DND-41 (cell line): ENCODE measurements around the gene CLMP.

Source experiments
- CTCF ChIP-seq: IDR thresholded peaks from 2 replicates; pipeline ENCODE4 v1.5.1; 2012; ENCODE audit warnings: borderline replicate concordance, low read length, moderate library complexity, mild to moderate bottlenecking; ENCODE audit not compliant: poor library complexity, severe bottlenecking; ENCODE audit errors: extremely low read depth
- EZH2 ChIP-seq: IDR thresholded peaks from 3 replicates; pipeline ENCODE4 v1.6.1; 2012; ENCODE audit warnings: borderline replicate concordance, low read depth, mild to moderate bottlenecking, moderate library complexity, low read length, inconsistent platforms; ENCODE audit not compliant: severe bottlenecking

GRCh38 chr11:123233975-123234334 is 38.9 kb upstream of the CLMP start:
- TF ChIP-seq CTCF (no peak), EZH2 (no peak)
